Neural progenitor cell (in vitro differentiated cells): ENCODE measurements around the gene CMC2. TPM values are rescaled to one million over a fixed set of nuclear protein-coding genes. Genes with fewer than 3 reads are reported as not detected.

Experiments
- DNase-seq: peaks from one replicate; pipeline ENCODE4 v3.0.0-alpha.2; 2016; ENCODE audit warnings: low spot score
- H2AFZ ChIP-seq: fragments of 200-600 bp; sonication (generic); replicated peaks from 2 replicates; pipeline ENCODE4 v1.6.1; 2016; ENCODE audit warnings: antibody characterized with exemption
- H3F3A ChIP-seq: fragments of 200-600 bp; sonication (generic); 2 replicates; pipeline ENCODE4 v1.6.1; 2016; ENCODE audit warnings: antibody characterized with exemption, low read depth
- H3K27ac ChIP-seq: fragments of 200-600 bp; sonication (generic); 2 replicates; pipeline ENCODE4 v1.5.1; 2016; ENCODE audit warnings: mild to moderate bottlenecking
- H3K27me3 ChIP-seq: fragments of 200-600 bp; sonication (generic); 2 replicates; pipeline ENCODE4 v1.6.1; 2016; ENCODE audit warnings: mild to moderate bottlenecking, moderate library complexity
- H3K36me3 ChIP-seq: fragments of 200-600 bp; sonication (generic); 2 replicates; pipeline ENCODE4 v1.5.1; 2016
- H3K4me1 ChIP-seq: fragments of 200-600 bp; sonication (generic); 2 replicates; pipeline ENCODE4 v1.6.1; 2016; ENCODE audit warnings: mixed run types
- H3K4me2 ChIP-seq: fragments of 200-600 bp; sonication (generic); 2 replicates; pipeline ENCODE4 v1.6.1; 2016
- H3K4me3 ChIP-seq: fragments of 200-600 bp; sonication (generic); 2 replicates; pipeline ENCODE4 v1.5.1; 2016
- H3K79me2 ChIP-seq: fragments of 200-600 bp; sonication (generic); 2 replicates; pipeline ENCODE4 v1.6.1; 2016; ENCODE audit warnings: low read depth
- H3K9ac ChIP-seq: fragments of 200-600 bp; sonication (generic); 2 replicates; pipeline ENCODE4 v1.6.1; 2016
- H3K9me3 ChIP-seq: fragments of 200-600 bp; sonication (generic); 2 replicates; pipeline ENCODE4 v1.5.1; 2016; ENCODE audit warnings: low read depth
- H4K20me1 ChIP-seq: fragments of 200-600 bp; sonication (generic); 2 replicates; pipeline ENCODE4 v1.6.1; 2016; ENCODE audit warnings: low read depth
- H3K27ac Mint-ChIP-seq: 3 replicates; pipeline ENCODE4 v1.8.0; 2021; ENCODE audit warnings: mixed read lengths
- H3K27me3 Mint-ChIP-seq: 2 replicates; pipeline ENCODE4 v1.8.0; 2022; ENCODE audit warnings: low read depth, mild to moderate bottlenecking, inconsistent platforms, moderate library complexity, mixed read lengths; ENCODE audit not compliant: insufficient read depth
- H3K36me3 Mint-ChIP-seq: 3 replicates; pipeline ENCODE4 v1.8.0; 2021; ENCODE audit warnings: mixed read lengths
- H3K4me1 Mint-ChIP-seq: 3 replicates; pipeline ENCODE4 v1.8.0; 2021; ENCODE audit warnings: mixed read lengths
- H3K4me3 Mint-ChIP-seq: 3 replicates; pipeline ENCODE4 v1.8.0; 2021; ENCODE audit warnings: mild to moderate bottlenecking, moderate library complexity, mixed read lengths
- H3K9me3 Mint-ChIP-seq: 3 replicates; pipeline ENCODE4 v1.8.0; 2020; ENCODE audit warnings: mixed read lengths
- CTCF ChIP-seq: fragments of 200-600 bp; sonication (generic); IDR thresholded peaks from 2 replicates; pipeline ENCODE4 v1.5.1; 2017; ENCODE audit warnings: antibody characterized with exemption, mild to moderate bottlenecking
- EZH2 ChIP-seq: fragments of 200-600 bp; sonication (generic); IDR thresholded peaks from 2 replicates; pipeline ENCODE4 v1.6.1; 2017; ENCODE audit warnings: antibody characterized with exemption, mild to moderate bottlenecking, moderate library complexity
- EZH2phosphoT487 ChIP-seq: fragments of 200-600 bp; sonication (generic); IDR thresholded peaks from 2 replicates; pipeline ENCODE4 v1.6.1; 2017; ENCODE audit warnings: antibody characterized with exemption
- total RNA-seq: library from RNA; depleted of rRNA; stranded (reverse); fragments of >200 nt; gene quantifications from 2 replicates; pipeline ENCODE4 v1.2.3, GENCODE V29; 2015; ENCODE audit warnings: low replicate concordance

The CMC2 gene
- total RNA-seq, 1 donor from 2014 or later = 138 TPM

- H3K4me3 ChIP-seq = peak overlapping the region; percentile 99
Observed at GRCh38 chr16:81036751-81037350, 30.2 kb upstream of the CMC2 start.

GRCh38 chr16:81035975-81036750 is 29.5 kb upstream of the CMC2 start:
- peak; percentile 70 for DNase-seq
- Histone ChIP-seq H2AFZ (no peak overlapping the region), H3K4me2 (peak overlapping the region; percentile 96), H3K27ac (no peak overlapping the region), H3K9ac (peak overlapping the region; percentile 77), H3K36me3 (no peaks in the 10 kb centered on the region), H3K27me3 (no peaks in the 10 kb centered on the region), H3K9me3 (peaks cover 7% of the 10 kb centered on the region), H3K4me3 (peak overlapping the region; percentile 99), H4K20me1 (peaks cover 49% of the 10 kb centered on the region), H3K79me2 (peaks cover 52% of the 10 kb centered on the region), H3K4me1 (peaks cover 32% of the 10 kb centered on the region), H3F3A (peaks cover 20% of the 10 kb centered on the region)
- Mint-ChIP-seq H3K36me3 (peaks cover 23% of the 10 kb centered on the region), H3K27ac (peak overlapping the region; percentile 78), H3K4me3 (peak overlapping the region; percentile 95), H3K9me3 (peaks cover 3% of the 10 kb centered on the region), H3K27me3 (peaks cover 2% of the 10 kb centered on the region), H3K4me1 (peaks cover 36% of the 10 kb centered on the region)
- TF ChIP-seq EZH2phosphoT487 = no peak
- no peak for TF ChIP-seq CTCF
- TF ChIP-seq EZH2 = no peak

More at GRCh38 chr16:81036751-81037350, 30.2 kb upstream of the CMC2 start:
- Mint-ChIP-seq H3K27ac (peak overlapping the region; percentile 78), H3K36me3 (peaks cover 28% of the 10 kb centered on the region), H3K27me3 (peaks cover 2% of the 10 kb centered on the region), H3K4me1 (peaks cover 41% of the 10 kb centered on the region), H3K4me3 (peak overlapping the region; percentile 95), H3K9me3 (peaks cover 3% of the 10 kb centered on the region)
- H3K4me2 ChIP-seq = peak overlapping the region; percentile 96
- H3K9me3 ChIP-seq = peaks cover 7% of the 10 kb centered on the region
- no peaks in the 10 kb centered on the region for H3K27me3 ChIP-seq
- H4K20me1 ChIP-seq = peaks cover 56% of the 10 kb centered on the region
- H2AFZ ChIP-seq = no peak overlapping the region
- H3K36me3 ChIP-seq = no peaks in the 10 kb centered on the region
- peak overlapping the region; percentile 77 for H3K9ac ChIP-seq
- H3K27ac ChIP-seq = no peak overlapping the region
- TF ChIP-seq CTCF (no peak), EZH2 (no peak), EZH2phosphoT487 (no peak)
- DNase-seq = no peak
- H3F3A ChIP-seq = peaks cover 26% of the 10 kb centered on the region
- H3K4me1 ChIP-seq = peaks cover 37% of the 10 kb centered on the region
- peaks cover 58% of the 10 kb centered on the region for H3K79me2 ChIP-seq

GRCh38 chr16:81035398-81035974 is 28.8 kb upstream of the CMC2 start, which contains the start of gene ATMIN:
Gene ATMIN, plus strand, starts transcription at chr16:81035842. Its CDS starts 29 bp downstream, at chr16:81035871.
- Histone ChIP-seq H3K4me3 (peak within 1 kb of the TSS; percentile 99), H3K79me2 (peaks cover 46% of the 10 kb centered on the region)
- peaks cover 29% of the 10 kb centered on the region for H3K4me1 Mint-ChIP-seq

More at GRCh38 chr16:81035398-81035974, 28.8 kb upstream of the CMC2 start, which contains the start of gene ATMIN:
- Histone ChIP-seq H3F3A (peaks cover 13% of the 10 kb centered on the region), H3K27ac (no peak within 1 kb of the TSS), H3K36me3 (no peaks in the 10 kb centered on the region), H3K4me1 (peaks cover 25% of the 10 kb centered on the region), H2AFZ (no peak within 1 kb of the TSS), H3K4me2 (peak within 1 kb of the TSS; percentile 96), H3K9me3 (peaks cover 7% of the 10 kb centered on the region), H4K20me1 (peaks cover 42% of the 10 kb centered on the region), H3K27me3 (no peaks in the 10 kb centered on the region), H3K9ac (peak within 1 kb of the TSS; percentile 77)
- peak; percentile 98 for DNase-seq
- Mint-ChIP-seq H3K27me3 (peaks cover 2% of the 10 kb centered on the region), H3K9me3 (peaks cover 3% of the 10 kb centered on the region), H3K36me3 (peaks cover 23% of the 10 kb centered on the region), H3K4me3 (peak within 1 kb of the TSS; percentile 95), H3K27ac (peak within 1 kb of the TSS; percentile 78)
- peak; percentile 92 for TF ChIP-seq CTCF
- TF ChIP-seq EZH2phosphoT487 = no peak
